Head of caudate nucleus (tissue), 42 donors: ENCODE measurements around the gene MKNK1.

Source experiments
- DNase-seq, 42 donors: peaks; one replicate each; pipeline versions ENCODE4 v3.0.0 to v3.0.0-alpha.2; 2020 to 2021; ENCODE audit warnings: mixed read lengths in 7 of 42
- intact Hi-C: fragments of 100-400 bp; cut with DNase I; formaldehyde crosslinking; loops from one replicate; pipeline ENCODE4 v1.15.0; 2022

The MKNK1 gene

DNA sequence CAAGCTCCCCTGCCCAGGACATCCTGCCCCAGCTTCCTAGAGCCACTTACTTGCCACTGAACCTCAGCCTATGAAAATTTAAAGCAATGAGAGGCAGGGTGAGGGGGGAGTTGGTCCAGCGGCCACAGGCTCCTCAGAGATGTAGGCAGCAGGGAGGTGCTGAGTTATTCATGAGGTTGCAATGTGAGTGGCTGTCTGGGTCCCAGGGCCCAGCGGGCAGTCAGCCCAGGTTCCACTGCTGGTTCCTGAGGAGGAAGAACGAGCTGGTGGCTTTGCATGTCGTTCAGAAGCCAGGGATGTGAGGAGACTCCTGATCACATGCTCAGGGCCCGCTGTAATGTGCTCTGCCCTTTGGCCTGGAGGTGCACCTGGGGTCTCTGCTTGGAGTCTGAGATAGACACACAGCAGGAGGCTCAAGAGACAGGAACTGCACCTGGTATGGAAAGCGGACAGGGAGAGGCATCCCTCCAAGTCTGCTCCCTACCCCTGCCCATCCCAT lies 52.4 kb downstream of the MKNK1 start, which contains the start of gene KNCN:
TSS of gene KNCN (minus strand) at position 51 of the 499 bp plus-strand sequence. CDS start 432 bp downstream, outside the sequence.
- DNase-seq = no peak
- intact Hi-C loops = no loop called here

DNA sequence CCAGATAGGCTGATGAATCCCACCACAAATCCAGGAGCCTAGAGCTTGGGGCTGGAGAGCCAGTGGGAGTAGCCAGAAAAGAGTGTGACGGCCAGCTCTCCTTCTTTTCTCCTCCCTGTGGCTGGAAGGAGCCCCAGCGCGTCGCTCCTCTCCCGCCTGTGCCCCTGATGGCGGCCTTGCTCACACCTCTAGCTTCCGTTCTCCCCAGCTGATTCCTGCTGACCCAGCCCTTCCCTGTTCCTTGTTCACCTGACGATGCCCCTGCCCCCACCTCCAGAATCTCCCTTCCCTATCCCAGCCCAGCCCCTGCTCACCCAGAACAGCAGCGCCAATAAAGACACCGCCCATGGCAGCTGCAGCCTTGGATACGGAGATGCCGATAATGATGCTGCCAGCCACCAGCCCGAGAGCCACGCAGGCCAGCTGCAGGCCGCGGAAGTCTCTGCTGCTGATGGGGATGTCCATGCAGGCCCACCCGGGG lies 53.3 kb downstream of the MKNK1 start:
- intact Hi-C loops = no loop called here
- DNase-seq = no peak

DNA sequence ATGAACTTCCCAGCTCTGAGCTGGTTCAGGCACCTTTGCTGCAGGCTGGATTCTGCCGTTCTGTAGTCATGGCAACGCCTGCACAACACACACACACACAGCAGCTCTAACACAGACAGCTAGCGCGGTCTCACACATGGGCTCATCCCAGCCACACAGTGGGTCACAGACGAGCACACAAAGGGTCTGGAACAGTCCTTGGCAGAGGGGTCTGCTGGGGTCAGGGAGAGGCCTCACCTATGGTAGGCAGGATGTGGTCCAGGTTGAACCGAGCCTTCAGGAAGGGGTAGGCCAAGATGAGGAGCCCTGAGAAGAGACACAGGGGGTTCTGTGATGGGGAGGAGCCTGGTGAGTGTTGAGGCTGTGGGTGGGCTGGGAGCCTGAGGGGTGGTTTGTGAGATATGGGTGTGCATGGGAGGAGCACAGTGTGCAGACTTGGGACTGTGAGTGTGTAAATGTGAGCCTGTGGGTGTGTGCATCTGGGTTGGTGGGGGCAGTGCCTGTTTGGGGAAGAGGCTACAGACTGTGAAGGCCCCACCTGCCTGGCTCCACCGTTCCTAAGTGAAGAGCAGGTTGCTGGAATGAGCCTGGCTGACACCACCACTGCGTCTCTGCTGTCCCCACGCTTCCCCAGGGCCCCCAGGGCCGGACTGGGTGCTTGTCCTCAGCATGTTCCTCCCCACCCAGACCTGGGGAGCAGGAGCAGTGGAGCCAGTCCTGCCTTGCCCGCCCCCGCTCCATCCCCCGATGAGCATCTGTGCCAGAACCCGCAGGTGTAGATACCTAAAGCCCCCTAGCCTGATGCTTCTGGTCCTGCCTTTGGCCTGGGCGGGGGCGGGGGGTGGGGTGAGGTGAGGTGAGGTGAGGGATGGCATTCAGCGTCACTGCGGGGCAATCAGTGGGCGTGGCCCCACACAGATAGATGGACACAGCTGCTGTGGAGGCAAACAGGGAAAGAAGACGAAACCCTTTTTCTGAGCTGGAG lies 54.1 kb downstream of the MKNK1 start:
- peak; percentile 27 to 91 (median 70) for DNase-seq
- intact Hi-C loops = no loop called here

DNA sequence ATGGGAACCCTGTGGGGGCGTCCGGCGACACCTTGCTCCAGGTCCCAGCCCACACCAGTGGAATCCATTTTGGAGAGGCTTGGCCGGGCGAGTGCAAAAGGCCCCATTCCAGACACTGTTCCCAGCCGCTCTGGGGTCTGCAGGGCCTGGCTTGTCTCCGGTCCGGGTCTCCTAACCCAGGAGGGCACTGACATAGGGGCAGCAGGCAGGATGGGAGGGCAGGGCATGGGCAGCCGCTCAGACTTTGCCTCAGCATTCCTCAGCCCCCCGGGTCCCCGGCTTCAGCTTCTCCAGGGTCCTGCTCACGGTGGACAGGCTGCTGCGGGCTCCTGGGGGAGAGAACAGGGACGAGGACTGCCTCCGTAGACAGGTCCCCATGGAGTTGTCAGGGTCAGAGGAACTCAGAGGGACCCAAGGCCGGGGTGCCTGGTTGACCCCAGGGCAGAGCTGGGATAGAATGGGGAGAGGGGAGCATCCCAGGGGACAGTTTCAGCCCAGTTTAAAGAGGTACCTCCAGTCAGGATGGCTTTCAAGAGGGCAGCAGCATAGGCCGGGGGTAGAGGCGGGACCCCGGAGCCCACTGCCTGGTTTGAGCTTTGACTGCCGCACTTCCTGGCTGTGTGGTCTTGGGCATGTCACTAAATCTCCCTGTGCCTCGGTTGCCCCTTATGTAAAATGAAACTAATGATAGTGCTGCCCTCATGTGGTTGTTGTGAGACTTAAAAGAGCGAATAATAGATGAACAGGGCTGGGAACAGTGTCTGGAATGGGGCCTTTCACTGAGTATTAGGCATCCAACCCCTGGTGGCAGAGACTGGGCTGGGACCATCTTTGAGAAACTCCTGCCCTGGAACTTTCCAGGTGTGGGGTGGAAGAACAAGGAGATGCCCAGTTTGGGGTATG lies 56.3 kb downstream of the MKNK1 start:
- peak in 5 of 42 donors; percentile 25 to 49 (median 40) for DNase-seq
- intact Hi-C loops = no loop called here

DNA sequence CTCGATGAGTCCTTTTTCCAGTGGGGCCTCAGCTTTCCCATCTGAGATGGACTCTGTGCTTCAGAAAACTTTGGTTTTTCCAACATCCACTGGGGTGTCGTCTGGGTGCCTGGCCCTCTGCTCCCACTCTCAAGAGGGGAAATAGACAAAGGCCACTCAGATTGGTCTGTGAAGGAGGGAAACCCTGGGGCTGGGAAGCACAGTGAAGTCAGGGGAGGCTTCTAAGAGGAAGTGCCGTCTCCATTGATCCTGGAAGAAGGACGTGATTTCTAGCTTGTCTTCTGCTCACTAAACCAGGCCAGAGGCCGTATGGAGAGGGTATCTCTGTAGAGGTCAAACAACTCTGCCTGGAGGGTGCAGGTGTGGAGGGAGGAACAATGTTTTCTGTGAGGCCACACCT lies 57.9 kb downstream of the MKNK1 start:
- intact Hi-C loops = no loop called here

DNA sequence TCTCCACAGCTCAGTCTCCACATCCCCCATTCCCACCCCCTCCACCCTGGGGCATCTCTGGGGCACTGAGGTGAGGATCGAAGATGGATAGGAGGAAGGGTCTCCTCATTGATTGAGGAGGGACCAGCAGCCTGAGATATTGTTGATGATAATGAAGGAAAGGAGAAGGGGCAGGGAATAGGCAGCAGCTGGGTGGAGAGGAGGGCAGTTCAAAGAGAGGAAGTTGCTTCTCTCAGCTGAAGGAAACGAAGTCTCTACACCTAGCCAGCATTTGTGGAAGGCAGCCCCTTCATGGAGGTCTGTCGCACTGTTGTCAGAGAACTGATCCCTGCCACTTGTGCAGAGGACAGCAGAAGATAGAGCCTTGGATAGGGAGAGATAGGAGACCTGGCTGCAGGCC lies 58.3 kb downstream of the MKNK1 start:
- intact Hi-C loops = no loop called here
- DNase-seq = no peak

More for the DNA sequence above, 57.9 kb downstream of the MKNK1 start:
- DNase-seq = no peak

DNA sequence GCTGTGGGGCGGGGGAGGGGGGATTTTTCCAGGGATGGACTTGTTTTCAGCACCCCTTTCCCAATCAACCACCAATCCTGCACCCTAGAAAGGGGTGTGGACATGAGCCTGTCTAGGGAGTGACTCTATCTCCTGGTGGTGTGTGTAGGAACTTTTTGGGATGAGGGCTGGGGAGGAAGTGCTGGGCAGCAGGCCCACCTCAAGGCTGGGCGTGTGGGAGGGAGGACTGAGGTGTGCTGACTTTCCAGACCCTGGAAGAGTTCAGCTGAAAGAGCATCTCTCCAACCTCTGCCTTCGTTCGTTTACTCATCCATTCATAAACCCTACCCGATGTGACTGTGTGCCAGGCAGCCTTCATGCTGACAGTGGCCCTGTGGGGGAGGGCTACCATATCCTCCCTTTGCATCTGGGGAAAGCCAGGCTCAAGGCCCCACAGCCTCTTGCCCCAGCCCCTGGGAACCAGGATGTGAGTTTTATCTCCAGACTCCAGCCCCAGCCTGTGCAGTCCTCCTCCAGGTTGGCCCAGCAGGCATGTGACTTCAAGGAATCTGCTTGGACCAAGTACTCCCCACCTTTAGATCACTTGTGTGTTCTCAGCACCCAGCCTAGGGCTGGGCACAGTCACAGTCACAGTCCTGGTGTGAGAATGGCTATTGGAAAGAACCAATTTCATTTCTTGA lies 59.4 kb downstream of the MKNK1 start:
- intact Hi-C loops = no loop called here

DNA sequence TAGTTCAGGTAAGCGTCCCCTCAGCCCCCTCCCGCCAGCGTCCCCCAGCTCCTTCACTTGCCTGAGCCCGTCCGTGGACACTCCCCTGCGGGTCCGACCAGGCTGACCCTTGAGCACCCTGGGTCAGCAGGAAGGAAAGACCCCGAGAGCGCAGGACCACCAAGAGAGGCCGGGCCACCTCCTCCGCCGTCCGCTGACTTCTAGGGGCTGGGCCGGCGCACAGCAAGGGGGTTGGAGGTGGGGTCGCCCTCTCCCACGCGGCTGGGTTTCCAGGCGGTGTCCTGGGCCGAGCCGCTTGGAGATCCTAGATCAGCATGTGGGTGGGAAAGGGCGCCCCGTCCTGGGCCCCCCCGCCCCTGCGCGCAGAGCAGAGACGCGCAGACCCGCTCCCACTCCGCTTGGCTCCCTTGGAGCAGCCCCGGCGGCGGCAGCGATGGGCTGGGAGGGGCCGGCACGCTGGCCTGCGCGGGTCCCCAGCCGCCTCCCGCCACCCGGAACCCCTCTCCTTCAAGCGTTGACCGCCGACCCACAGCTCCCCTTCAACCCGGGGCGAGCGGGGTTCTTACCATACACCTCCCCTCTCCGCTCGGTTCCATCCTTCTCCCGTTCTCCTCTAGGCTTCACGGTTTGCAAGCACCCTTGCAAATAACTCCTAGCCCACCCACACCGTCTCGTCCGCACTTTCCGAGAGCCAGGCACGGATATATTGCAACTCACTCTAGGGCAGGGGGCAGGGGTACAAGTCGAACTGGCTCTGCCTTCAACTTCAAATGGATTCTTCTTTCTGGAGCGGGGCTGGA lies 60.1 kb downstream of the MKNK1 start:
- intact Hi-C loops = no loop called here
- no peak for DNase-seq

More for the DNA sequence above, 59.4 kb downstream of the MKNK1 start:
- DNase-seq = no peak

DNA sequence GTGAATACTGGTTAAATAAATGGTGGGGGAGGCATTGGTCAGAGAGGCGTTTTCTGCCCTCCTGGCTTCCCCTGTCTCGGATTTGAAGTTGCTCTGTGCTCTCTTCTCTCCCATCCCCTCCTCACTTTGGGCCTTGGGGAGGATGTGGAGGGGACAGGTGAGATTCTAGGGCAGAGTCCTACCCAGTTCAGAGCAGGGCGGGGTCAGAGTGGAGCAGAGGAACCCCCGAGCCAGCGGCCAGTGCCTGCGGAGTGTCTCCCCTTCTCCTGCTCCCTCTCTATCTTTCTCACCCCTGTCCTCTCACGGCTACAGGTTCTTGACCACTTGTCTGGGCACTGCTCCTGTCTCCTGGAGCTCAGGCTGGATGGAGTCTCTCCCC lies 60.7 kb downstream of the MKNK1 start:
- intact Hi-C loops = no loop called here
- DNase-seq = no peak

DNA sequence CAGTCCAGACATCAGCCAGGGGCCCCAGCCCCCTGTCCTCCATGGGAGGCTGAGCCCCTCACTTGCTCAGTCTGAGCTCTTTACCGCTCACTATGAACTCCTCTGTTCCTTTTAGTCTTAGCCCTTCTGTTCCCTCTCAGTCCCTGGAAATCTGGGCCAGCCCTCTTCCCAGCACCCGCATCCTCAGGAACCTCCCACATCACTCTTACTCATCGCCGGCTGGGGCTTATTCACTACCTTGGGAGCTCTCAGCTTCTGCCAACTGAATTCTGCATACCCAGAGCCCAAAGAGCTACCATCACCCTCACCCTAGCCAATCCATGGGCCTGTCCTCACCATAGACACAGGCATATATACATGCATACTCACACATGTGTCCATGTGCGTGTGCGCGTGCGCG lies 64.1 kb downstream of the MKNK1 start:
- DNase-seq = peak in 38 of 42 donors; percentile 19 to 89 (median 59)
- intact Hi-C loops = no loop called here

DNA sequence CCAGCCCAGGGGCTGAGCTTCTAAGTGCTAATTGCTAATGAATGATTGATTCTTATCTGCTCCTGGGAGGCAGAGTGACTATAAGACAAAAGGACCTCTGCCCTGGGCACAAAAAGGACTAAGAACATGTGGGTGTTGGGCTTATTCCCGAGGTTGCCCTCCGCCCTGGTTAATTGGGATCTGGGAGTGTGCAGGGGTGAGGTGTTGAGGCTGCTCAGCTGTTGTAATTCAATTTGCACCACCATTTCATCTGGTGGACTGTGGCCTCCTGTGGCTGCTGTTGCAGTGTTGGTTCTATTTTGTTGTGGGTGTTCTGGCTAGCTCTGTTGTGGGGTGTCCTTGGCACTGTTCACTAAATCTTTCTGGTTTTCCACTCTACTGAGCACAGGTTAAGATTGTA lies 65.9 kb downstream of the MKNK1 start:
- intact Hi-C loops = no loop called here
- no peak for DNase-seq

DNA sequence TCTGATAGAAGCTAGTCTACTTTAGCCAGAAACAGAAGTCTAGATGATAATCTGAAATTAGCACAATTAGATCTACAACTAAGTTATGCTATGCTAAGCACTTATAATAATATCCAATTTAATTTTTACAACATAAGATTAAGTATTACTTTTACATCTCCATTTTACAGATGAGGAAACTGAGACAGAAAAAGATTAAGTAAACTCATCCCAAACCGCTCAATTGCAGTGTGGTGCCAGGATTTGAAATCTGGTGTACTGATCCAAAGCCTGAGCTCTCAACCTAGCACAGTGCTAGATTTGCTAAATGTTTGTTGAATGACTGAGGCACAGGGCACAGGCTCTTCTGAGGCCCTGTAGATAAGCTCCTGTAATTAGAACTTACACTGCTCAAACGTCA lies 66.4 kb downstream of the MKNK1 start:
- DNase-seq = no peak
- intact Hi-C loops = no loop called here

DNA sequence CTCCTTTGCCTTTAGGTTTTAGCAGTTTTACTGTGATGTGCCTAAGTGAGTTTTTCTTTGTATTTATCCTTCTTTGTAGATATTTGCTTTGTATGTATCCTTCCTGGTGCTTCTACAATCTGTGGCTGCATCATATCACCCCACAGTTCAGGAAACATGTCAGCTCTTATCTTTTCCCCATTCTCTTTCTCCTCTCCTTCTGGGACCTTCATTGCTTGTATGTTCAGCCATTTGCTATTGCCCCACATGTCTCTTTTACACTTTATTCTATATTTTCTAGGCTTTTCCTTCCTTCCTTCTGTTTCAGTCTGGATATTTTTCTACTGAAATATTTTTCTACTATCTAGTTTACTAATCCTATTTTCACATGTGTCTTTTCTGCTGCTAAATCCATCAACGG lies 67.5 kb downstream of the MKNK1 start:
- intact Hi-C loops = no loop called here

DNA sequence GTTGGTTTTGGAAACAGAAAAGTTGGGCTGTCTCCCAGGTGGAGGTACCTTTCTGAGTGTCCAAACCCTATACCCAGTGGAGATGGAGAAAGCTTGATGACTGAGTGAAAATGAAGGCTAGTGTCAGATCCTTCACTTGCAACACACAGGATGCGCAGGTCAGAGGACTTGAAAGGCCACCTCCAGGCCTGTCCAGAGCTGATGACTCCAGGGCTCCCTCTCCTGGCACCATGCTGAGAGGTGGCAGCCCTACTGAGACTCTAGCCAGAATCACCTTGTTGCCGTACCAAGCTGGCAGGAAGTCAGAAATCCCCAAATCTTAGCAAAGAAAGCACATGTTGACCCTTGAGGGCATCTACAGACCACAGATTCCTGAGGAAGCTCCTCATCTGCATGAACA lies 69.0 kb downstream of the MKNK1 start:
- DNase-seq = peak in 3 of 42 donors; percentile 21 to 43 (median 41)
- intact Hi-C loops = no loop called here

More for the DNA sequence above, 67.5 kb downstream of the MKNK1 start:
- DNase-seq = no peak

DNA sequence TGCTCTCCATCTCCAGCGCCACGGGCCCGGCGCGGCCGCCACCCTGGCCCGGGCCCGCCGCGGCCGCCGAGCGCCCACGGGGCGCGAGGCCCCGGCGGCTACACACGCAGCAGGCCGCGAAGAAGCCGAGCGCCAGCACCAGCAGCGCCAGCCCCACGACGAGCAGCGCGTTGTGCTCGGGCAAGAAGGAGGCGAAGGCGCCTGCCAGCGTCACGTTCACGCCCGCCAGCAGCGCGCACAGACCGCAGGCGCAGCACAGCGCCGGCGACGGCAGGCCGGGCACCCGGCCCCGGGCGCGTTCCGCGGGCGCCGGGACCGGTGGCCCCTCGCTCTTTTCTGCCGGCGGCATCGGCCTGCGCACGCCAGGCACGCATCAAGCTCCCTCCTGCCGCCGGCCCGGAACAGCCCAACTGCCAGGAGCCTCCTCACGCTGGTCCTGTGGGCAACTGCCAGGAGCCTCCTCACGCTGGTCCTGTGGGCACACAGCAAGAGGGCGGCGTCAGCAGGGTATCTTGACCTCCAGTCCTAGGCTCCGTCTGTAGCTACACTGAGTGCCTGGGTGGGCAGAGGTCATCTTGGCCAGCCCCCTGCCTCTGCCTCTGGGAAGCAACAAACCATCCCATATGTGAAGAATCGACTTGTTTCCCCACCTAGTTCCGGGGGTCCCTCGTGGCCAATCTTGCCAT lies 70.7 kb downstream of the MKNK1 start:
- intact Hi-C loops = loop anchor here (5.0 kb wide), 1 partner anchor 194 kb away; no protein-coding TSS in a partner anchor
- peak in 36 of 42 donors; percentile 21 to 70 (median 46) for DNase-seq

DNA sequence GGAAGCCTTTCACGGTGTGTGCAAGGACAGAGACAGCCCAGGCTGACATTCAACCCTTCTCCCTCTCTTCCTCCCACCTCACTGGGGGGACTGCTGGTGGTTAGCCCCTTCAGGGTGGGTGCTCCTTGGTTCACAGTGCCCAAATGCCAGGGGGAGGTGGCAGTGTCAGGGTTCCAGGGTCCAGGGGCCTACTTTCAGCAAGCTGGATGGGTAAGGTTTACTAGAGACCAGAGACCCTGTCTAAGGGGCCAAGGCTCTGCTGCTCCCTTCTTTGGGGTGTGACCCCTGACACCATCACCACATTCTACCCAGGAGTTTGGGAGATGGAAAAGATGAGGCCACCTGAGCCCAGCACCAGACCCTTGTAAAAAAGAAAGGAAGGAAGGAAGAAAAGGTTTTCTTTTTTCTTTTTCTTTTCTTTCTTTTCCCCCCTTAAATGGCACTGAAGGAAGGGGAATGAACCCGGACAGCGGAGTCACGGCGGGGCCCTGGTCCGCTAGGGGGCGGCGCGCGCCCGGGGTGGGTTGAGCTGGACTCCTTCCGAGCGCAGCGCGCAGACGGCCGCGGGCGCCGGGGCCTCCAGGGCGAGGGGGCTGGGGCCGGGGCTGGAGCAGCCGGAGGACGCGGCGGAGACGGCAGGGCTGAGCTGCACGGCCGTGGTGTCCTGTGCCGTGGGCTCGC lies 71.4 kb downstream of the MKNK1 start:
- intact Hi-C loops = loop anchor here (5.0 kb wide), 1 partner anchor 195 kb away; no protein-coding TSS in a partner anchor
- DNase-seq = peak; percentile 27 to 87 (median 76)

DNA sequence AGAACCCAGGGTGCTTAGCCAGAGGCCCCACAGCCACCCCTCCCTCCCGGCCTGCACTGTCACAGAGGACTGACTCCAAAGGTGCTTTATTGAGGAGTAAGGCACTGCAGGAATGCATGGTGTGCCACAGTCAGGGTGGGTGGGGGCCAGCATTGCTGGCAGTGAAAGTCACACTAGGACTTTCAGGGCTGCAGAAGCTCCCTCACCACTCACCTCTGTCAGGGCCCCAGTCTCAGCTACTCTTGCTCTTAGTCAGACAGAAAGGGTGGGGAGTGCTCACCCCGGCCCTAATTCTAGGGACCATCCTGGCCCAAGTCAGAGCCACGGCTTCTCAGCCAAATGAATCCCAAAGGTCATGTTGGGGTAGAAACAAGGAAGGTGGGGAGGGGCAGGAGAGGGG lies 72.0 kb downstream of the MKNK1 start:
- intact Hi-C loops = loop anchor here (5.0 kb wide), 1 partner anchor 195 kb away; no protein-coding TSS in a partner anchor

More for the DNA sequence above, 72.0 kb downstream of the MKNK1 start:
- DNase-seq = no peak
